ENCODE results near the gene AVEN.

The AVEN gene

DNA sequence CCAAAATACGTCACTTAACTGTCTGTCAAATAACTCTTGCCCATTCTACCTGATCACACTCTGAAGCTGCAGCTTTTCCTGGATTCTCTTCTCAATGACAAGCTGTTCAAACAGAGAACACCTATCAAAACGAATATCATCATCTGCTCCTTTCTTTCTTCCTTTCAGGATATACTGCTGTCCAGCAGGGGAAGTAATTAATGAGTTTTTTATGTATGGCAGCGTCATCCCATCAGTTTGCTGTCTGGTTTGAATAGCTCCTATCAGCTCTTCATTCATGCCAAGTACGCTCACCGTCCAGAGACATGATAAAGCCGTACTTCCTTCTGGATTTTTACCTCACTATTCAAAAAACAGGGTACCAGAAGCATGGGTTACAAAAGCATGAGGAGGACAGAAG lies 70.8 kb downstream of the AVEN start, which contains the start of gene CHRM5:
Gene CHRM5 (plus strand): TSS at position 274 of the 400 bp plus-strand sequence. CDS start 94,221 bp downstream, outside the sequence.
- no peak within 1 kb of the TSS for H3K27ac ChIP-seq
- TF ChIP-seq, protein P1, sequence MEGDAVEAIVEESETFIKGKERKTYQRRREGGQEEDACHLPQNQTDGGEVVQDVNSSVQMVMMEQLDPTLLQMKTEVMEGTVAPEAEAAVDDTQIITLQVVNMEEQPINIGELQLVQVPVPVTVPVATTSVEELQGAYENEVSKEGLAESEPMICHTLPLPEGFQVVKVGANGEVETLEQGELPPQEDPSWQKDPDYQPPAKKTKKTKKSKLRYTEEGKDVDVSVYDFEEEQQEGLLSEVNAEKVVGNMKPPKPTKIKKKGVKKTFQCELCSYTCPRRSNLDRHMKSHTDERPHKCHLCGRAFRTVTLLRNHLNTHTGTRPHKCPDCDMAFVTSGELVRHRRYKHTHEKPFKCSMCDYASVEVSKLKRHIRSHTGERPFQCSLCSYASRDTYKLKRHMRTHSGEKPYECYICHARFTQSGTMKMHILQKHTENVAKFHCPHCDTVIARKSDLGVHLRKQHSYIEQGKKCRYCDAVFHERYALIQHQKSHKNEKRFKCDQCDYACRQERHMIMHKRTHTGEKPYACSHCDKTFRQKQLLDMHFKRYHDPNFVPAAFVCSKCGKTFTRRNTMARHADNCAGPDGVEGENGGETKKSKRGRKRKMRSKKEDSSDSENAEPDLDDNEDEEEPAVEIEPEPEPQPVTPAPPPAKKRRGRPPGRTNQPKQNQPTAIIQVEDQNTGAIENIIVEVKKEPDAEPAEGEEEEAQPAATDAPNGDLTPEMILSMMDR (IDR thresholded peaks at IDR 0.05) = no peak
- TF ChIP-seq ZFX (IDR thresholded peaks at IDR 0.05; ENCODE audit: borderline replicate concordance) = no peak

DNA sequence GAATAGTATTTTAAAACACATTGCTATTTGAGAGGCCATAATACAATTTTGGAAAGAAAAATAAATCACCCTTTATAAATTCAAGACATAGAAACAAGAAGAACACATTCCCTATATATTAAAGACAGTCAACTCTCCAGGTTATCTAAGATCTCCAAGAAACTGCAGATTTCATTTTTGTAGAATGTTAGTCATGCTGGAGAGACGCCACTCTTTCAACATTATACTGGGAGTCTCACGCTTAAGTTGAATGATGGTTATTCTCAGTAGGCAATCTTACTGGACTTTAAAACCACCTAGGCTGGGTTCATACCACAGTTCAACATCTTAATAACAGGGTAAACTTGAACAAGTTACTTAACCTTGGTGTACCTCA lies 74.4 kb downstream of the AVEN start:
- TF ChIP-seq, protein P1 (IDR thresholded peaks at IDR 0.05) = no peak
- TF ChIP-seq ZFX (IDR thresholded peaks at IDR 0.05; ENCODE audit: borderline replicate concordance) = no peak
- peak overlapping the region; percentile 29; the same call in 1 of the 2 replicates for H3K27ac ChIP-seq

DNA sequence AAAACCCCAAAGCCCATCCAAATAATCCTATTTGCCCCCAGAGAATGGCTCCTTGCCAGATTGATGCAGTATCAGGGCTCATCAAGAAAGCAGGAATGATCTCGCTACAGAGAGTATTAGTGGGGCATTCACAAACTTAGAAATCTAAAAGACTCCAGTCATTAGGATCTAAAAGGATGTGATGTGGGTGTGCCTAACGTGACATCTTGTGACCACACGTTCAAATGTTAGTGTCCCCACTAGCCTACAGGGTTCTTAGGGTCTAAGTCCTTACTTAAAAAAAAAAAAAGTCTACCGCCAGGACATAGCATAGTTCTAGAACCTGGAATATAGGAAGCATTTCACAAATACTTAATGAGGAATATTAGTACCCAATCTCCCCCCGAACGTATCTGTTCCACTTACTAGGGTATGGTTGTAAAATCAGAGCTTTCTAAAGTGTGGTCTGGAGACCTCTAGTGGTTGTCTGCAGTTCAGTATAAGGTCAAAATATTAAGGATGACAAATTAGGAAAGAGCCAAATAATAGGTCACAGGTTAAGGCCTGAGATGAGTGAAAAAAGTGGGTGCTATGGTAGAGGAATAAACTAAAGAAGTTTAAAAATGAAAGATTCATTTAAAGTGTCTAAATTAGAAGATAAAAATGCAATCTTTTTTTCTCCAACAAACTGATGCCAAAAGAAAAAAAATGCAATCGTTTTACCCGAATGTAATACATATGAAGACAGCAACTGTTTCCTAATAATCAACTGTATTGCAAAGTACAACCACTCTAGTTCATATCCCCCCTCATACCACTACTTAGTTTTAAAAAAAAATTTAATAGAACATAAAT lies 75.0 kb downstream of the AVEN start:
- TF ChIP-seq ZFX (IDR thresholded peaks at IDR 0.05; ENCODE audit: borderline replicate concordance) = no peak
- TF ChIP-seq, protein P1 (IDR thresholded peaks at IDR 0.05) = peak; percentile 88

DNA sequence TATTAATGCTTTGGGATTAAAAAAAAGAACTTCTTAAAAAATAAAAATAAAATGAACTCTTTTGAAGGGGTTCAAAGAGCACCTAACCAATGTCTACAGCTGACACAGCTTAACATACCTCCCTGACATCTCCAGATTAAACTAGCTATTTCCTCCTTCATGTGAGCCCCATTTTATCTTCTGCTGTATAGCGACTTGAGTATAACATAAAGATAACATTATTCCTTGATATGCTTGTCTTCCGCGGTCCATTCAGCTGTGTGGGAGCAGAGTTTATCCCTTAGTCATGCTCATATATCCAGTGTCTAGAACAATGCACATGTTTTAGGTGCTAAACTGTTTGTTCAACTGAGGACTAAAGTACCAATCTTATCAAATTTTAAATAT lies 78.5 kb downstream of the AVEN start:
- TF ChIP-seq ZFX (IDR thresholded peaks at IDR 0.05; ENCODE audit: borderline replicate concordance) = no peak
- TF ChIP-seq, protein P1 (IDR thresholded peaks at IDR 0.05) = no peak
- H3K27ac ChIP-seq = no peak overlapping the region

More for the DNA sequence above, 75.0 kb downstream of the AVEN start:
- 0 out of 2 replicates have a peak overlapping the region, but pooled peaks have one; percentile 29 for H3K27ac ChIP-seq

DNA sequence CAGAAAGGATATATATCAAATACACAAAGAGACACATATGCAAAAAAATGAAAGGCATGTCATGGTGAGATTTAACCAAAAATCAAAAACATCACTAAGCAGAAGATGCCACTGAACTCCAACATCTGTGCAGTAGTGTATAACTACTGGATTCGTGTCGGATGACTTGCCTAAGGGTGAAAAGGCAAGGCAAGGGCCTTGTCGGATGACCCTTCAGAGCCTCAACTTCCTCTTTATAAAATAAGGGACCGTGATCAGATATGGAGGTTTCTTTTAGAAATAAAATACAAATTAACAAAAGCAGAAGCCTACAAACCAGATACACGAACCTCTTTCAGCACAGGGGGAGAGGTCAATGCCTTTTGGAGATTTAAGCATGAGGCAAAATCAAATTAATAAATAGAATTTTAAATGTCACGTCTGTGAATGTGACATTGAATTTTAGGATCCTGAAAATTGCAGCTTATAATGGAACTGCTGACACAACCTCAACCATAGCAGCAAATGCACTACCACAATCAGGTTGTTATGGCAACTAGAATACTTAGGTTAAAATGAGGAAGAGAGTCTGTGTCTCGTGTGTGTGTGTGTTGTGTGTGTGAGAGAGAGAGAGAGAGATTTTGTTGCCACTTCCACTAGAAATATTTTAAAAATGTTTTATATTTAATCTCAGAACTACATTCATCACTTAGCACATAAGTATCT lies 79.0 kb downstream of the AVEN start:
- no peak for TF ChIP-seq ZFX (IDR thresholded peaks at IDR 0.05; ENCODE audit: borderline replicate concordance)
- TF ChIP-seq, protein P1 (IDR thresholded peaks at IDR 0.05) = no peak
- H3K27ac ChIP-seq = no peak overlapping the region

DNA sequence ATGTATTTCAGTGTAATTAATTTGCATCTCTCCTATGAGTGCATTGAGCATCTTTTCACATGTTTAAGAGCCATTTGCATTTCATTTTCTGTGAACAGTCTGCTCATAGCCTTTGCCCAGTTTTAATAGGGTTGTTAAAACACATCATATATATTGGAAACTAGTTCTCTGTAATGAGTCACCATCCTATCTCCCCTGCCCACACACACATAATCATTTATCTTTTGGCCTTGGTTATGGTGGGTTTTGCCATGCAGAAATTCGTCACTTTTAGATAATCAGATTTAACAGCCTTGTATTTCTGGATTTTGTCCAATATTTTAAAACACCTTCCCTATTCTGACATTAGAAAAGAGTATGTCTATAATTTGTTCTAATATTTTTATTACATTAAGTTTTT lies 82.6 kb downstream of the AVEN start:
- TF ChIP-seq, protein P1 (IDR thresholded peaks at IDR 0.05) = no peak
- TF ChIP-seq ZFX (IDR thresholded peaks at IDR 0.05; ENCODE audit: borderline replicate concordance) = no peak

DNA sequence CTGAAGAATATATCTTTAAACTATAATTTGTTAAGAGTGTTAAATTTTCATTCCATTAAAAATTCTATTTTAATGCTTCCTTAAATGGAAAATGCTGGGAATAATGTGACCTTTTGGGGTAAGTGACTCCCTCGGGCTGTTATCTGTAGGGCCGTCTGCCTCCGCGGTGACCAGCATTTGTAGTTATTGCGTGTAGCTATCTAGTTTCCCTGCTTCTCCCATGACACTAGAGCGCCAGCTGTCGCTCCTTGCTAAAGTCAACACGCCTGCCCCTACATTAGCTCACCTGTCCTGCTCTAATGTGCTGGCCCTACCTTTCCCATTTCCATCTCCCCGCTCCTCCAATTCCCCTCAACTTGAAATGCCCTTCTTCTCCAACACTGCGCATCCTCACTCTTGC lies 83.1 kb downstream of the AVEN start:
- H3K27ac ChIP-seq = no peak overlapping the region
- TF ChIP-seq, protein P1 (IDR thresholded peaks at IDR 0.05) = no peak
- no peak for TF ChIP-seq ZFX (IDR thresholded peaks at IDR 0.05; ENCODE audit: borderline replicate concordance)

More for the DNA sequence above, 82.6 kb downstream of the AVEN start:
- no peak overlapping the region for H3K27ac ChIP-seq

All from 22Rv1 (cell line).